HG02571 (cell line): ENCODE data around the gene SEMA6D.
"Not testable (repeated sequence)": the region's sequence is repeated elsewhere in the genome, so short reads cannot be mapped to it uniquely, and the experiment has no call there.

ENCODE experiments used
- ATAC-seq: cut with Tn5 transposase; IDR thresholded peaks from one replicate; pipeline ENCODE4 v1.9.1; 2021; ENCODE audit warnings: mild to moderate bottlenecking, moderate library complexity; ENCODE audit not compliant: unreplicated experiment

Gene SEMA6D

DNA sequence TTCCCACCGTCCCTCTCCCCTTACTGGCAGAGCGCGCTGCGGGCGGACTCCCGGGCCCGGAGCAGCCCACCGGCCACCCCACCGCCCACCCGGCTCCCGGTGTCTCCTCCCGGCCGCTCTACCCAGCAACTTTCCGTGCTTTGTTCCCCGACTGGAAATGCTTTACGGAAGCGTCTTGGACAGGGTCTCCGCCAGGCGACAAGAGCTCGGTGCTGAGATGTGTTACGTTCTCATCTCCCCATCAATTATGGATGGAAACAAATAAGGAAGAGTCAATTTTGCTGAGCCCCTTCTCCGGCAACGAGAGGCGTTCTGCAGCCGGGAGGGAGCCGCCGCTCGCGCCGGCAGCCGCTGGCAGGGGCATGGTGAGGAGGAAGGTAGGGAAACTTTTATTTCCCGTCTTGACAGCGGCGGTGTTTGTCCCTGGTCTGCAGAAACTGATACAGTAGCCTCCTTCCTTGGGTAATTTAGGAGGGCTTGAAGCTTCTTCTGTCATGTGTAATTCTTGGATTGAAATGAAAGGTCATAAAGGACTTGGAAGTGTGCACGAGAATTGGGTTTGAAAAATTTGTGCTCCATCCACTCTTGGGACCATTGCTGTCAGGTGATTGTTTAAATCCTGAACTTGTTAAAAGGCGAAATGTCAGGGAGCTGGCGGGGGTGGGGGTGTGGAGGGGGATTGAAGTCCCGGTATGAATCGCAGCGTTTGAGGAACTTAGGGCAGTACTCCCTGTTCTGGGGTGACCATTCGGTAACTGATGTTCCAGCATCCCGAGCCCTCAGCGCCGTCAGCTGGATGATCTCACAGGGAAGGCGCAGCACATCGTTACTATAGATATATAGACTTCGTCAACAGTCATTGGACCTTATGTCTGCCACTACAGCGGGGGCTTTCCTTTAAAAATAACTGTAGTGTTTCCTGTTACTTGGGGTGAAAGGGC is 1.5 kb downstream of the SEMA6D start:
- ATAC-seq: no peak

DNA sequence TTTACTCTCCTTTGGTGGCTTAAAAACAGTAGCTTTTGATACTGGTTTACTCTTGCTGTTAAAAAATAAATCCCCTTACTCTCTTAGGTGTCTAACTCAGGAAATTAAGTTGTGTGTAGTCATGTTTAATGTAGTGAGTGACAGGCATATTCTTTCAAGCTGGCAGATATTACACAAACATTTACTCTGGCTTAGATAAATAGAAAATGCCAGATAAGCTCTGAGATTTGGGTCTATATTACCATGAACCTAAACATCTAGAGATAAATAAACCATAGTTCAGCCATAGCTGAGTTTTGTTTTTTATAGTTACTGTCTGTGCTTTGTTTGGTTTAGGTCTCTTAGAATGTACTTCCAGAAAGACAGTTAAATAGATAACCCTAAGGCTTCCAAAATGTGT is 2.4 kb downstream of the SEMA6D start:
- ATAC-seq: no peak

DNA sequence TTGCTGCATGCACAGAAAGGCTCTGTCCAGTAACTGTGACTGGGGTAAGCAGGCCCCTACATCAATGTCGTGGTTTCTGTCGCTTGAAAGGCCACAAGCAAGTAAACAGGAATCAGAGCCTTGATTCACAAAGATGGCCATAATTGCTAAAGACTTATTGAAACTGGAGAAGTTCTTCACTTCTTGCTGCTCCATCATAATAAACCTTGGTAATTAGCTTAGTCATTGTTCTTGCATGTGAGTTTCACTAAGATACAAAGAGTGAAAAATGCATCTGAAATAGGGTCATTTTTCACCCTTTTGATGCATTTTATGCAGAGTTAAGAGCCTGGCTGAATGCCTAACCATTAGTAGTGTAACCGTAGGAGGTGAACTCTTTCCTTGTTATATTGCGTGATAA is 3.2 kb downstream of the SEMA6D start:
- no peak for ATAC-seq

DNA sequence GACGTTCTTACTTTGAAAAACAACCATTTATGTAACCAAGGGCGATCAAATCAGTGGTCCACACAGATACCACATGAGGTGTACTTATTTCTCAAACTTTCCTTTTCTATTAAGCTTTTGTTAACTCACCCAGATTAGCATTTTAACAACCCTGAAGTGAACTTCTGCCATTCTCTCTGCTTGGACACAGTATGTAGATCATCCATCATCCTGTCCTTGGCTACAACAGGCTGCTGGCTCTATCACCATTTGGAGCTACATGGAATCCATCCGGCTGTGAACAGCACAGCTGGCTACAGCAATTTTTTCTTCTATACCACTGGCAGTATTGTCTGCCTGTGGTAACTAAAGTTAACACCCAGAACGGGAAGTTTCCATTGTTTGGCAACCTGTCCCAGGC is 4.4 kb downstream of the SEMA6D start:
- no peak for ATAC-seq

DNA sequence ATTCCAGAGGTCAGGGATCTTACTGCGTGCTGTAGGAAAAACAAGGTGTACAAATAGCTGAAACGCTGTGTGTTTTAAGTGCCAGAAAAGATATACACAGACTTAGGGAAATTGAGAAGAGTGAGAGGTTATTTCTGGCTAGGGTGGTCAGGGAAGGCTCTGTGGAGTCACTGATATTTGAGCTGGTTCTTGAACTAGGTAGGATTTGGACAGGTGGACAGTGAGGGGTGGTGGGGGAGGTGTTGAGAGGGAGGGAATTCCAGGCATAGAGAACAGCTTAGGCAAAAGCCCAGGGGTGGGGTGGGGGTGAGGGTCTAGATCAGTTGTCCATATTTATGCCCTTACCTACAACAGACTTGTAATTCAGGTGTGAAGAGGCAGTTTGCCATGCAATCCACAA is 7.0 kb downstream of the SEMA6D start:
- ATAC-seq: no peak

DNA sequence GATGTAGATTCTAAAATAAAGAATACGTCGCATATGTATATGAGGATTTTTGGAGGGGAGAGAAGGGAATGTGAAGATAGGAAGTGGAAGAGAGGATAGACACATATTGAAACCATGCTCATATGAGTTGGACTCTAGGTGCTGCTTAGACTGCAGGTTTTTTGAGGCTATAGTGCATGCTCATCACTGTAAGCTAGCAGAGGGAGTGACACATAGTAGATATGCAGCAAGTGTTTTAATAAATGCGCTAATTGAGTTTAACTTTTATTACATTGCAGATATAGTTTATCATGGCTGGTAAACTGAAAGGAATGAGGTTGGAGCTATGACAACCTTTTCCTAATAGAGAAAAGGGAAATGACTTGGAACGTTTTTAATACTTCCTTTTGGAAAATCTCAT is 7.7 kb downstream of the SEMA6D start:
- no peak for ATAC-seq

DNA sequence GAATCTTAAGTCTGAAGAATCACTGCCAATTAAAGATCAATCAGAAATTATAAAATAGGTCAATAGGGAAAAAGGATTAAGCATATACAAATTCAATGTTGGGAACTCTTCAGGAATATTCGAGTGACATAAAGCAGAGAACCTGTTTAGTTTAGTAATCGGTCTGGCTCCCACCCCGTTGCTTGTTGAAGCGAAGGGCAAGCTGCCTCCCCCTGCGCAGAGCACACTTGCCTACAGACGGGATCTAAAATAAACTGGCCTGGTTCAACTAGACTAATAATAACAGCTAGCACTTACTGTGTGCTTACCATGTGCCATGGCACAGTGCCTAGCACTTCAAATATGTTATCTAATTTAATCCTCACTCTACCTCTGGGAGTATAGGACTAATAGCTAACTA is 8.6 kb downstream of the SEMA6D start:
- ATAC-seq: no peak

DNA sequence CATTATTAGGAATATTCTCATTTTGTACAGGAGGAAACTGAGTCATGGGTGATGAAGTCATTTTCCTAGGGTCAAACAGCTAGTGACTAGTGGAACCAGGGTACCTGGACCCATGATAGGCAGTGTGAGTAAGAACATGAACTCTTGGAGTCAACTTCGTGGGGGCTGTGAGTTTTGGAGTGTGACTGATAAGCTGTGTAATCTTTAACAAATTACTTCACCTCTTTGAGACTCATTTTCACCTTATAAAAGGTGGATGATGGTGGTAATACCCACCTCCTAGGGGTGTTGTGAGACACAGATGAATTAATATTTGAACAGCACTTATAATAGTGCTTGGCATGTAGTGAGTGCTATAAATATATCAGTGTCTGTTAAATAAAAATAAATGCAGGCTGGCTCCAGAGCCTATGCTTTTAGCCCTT is 9.1 kb downstream of the SEMA6D start:
- no peak for ATAC-seq

DNA sequence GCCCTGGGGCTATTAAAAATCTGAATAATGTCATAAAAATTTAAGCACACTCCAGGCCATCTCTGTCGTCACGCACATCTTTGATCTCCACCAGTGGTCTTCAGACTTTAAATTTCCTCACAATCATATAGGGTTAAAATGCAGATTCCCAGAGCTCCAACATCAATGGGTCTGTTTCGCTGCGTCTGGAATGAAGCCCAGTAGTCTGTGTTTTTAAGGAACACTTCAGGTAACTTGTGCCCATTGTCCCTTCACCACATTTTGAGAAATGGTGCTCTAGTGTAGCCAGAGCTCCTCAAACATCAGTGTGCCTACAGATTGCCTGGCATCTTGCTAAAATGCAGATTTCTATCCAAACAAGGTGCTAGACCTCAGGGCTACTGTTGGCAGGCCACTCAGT is 9.8 kb downstream of the SEMA6D start:
- ATAC-seq: no peak

DNA sequence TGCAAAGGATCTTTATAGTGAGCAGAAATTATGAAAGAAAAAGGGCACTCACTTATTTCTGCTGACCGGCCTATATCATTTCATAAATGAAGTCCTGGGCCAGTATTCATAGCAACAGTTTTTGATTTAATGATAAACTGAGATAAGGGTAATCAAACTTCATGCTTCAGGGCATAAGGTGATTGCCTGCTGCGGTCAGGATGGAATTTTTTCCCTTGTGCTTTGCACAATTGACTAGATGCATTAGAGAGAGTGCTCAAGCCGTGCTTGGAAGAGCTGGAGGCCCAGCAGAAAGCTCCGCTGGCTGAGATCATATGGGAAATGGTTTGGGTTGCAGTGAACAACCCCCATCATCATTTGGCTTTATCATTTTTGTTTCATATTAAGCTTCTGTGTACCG is 10.4 kb downstream of the SEMA6D start:
- ATAC-seq: no peak

DNA sequence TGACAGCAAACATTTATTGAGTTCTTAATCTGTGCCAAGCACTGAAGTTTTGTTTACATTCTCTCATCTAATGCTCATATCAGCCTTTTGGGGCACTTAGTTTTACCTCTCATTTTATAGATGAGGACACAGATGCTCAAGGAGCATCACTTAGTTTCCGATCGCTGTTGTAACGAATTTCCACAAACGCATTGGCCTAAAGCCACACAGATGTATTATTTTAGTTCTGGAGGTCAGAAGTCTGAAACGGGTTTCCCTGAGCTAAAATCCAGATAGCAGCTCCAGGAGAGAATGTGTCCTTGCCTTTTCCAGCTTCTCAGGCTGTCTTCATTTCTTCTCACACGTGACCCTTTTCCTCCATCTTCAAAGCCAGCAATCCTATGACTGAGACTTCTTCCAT is 11.1 kb downstream of the SEMA6D start:
- no peak for ATAC-seq

DNA sequence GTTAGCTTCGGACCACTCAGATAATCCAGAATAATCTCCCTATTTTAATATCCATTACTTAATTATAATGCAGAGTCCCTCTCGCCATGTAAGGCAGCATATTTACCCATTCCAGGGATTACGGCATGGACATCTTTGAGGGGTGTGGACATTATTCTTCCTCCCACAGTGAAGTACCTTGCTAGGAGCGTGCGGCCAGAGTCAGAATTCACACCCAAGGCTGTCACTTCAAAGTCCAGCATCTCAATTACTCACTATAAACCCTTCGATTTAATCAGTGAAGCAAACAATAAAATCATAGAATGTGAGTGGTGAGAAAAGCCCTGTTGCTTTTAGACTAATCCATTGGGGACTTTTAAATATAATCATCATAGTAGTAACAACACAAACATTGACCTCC is 11.6 kb downstream of the SEMA6D start:
- ATAC-seq: no peak

DNA sequence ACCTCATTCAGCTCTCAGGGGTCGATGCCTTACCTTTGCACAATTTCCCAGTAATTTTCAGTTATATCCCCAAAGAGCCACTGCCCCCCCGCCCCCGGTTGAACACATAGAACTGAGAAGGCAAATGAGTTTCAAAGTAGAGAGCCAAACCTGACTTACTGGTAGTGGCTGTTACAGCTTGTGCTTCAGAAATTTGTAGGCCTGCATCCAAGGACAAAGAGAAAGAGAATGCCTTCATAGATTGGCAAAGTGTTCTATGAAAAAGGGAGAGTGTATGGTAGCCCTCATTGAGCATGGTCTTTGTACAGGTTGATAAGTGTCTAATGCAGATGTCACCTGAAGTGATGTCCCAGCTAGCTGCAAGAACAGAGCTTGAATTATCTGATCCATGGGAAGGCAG is 13.9 kb downstream of the SEMA6D start:
- no peak for ATAC-seq

DNA sequence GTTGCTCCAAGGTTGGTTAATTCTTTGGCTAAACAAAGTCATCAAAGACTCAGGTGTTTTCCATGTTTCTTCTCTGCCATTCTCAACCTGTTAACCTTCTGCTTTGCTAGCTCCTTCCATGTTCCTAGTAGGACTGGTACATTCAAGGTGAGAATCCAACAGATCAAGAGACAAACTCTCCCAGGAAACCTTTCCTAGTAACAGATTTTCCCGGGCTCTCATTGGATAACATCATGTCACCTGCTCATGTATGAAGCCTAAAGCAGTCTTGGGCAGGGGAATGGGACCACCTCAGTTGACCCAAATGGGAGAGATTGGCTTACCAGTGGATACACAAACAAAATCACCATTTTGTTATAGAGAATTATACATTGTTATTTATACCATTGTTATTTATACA is 14.9 kb downstream of the SEMA6D start:
- no peak for ATAC-seq

DNA sequence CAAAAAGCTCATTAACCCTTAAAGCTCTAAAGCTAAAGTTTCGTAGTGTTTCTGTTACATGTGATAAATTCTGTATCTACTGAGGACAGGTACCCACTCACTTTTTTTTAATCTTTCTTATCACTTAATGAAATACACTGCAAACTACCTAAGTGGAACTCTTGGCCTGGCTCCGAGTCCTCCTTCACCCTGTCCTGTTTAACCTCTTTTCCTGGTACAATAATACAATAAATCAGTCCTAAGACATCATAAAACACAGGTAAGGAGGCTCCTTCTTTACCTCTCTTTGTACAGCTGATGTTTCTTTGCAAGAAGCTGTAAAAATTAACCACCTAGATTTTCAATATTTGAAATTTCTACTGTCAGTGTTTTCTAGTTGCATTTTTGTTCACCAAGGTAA is 15.8 kb downstream of the SEMA6D start:
- no peak for ATAC-seq

DNA sequence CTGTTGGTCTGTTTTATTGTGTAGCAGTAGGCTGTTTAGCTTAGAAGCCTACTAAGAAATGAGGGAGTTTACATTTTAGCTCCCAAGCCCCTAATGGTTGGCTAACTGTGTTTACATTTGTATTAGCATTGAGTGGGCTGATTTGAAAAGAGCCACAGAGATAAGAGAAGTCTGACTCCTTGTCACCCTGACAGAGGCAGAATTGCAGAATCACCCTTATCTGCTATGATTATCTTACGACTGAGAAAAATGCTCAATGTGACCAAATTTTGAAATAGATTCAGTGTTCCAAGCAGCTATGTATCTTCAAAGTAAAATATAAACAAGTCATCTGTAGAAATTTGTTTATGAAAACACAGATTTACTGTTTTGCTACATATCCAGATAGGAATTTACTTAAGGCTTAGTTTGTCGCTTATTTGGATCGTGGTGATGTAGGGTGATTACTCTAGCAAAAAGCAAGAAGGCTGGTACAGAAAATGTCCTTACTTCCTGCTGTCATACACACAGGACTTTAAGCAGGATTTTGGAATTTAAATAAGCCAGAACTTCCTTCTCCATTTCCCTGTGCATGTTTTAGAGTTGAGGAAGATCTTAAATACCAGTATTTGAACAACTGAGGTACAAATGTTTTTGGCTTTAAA is 19.0 kb downstream of the SEMA6D start:
- no peak for ATAC-seq

DNA sequence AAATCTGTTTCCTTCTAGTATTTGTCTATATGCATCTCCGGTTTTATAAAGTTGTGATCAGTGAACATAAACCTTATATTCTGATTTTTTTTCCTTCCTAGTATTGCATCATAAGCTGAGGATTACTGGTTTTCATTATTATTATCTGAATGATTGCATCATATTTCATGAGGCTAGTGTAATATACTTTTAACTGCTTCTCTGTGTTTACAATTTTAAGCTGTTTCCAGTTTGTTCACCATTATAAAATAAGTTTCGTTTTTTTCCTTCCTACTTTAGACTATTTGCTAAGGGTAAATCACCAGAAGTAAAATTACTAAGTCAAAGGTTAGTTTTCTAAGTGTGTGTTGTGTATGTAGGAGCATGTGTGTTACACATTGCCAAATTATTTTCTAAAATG is 20.2 kb downstream of the SEMA6D start:
- ATAC-seq: no peak

DNA sequence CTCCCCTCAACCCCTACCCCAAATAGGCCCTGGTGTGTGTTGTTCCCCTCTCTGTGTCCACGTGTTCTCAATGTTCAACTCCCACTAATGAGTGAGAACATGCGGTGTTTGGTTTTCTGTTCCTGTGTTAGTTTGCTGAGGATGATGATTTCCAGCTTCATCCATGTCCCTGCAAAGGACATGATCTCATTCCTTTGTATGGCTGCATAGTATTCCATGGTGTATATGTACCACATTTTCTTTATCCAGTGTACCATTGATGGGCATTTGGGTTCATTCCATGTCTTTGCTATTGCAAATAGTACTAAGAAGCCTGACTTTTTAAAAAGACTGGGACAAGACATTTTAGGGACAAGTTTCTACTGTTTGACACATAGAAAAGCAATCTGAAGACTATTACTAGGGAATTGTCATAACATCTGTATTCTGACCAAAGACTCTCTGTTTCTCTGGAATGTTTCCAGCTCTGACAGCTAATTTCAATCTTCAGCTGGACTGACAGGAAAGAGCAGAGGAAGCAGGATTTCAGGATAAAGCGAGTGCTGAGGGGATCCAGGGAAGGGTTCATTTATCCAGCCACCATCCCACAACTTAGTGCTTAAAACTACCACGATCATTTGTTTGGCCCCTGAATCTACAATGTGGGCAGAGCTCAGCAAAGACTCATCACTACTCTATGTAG is 21.0 kb downstream of the SEMA6D start:
- not testable (repeated sequence) for ATAC-seq

DNA sequence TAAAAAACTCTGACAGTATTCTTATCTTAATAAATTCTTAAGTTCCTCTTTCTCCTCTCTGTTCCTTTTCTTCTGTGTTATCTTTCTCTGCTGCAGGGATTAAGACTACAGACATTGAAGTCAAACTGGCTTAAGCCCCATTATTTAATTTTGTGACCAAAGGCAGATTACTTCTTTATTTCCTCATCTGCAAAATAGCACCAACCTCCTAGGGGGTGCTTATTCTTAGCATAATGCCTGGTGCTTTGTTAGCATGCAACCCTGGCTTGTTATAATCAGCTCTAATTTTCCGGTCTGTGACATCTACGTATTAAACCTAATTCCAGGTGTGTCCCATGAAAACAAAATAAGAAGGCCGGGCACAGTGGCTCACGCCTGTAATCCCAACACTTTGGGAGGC is 23.8 kb downstream of the SEMA6D start:
- ATAC-seq: no peak

DNA sequence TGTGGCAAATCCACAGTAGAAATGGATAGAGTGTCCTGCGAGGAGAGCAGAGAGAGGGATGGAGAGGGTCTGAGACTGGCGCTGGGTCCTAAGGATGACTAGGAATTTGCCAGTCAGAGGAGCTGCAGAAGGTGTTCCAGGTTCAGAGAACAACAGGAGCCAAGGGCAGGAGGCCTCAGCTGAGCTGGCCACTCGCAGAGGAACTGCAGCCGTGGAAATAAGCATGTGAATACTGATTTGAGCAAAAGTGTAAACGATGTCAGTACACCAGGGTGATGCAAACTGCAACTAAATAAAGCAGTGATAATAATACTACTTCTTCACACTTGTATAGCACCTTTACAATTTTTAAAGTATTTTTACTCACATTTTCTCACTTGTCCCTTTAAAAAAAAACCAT is 24.6 kb downstream of the SEMA6D start:
- ATAC-seq: no peak

DNA sequence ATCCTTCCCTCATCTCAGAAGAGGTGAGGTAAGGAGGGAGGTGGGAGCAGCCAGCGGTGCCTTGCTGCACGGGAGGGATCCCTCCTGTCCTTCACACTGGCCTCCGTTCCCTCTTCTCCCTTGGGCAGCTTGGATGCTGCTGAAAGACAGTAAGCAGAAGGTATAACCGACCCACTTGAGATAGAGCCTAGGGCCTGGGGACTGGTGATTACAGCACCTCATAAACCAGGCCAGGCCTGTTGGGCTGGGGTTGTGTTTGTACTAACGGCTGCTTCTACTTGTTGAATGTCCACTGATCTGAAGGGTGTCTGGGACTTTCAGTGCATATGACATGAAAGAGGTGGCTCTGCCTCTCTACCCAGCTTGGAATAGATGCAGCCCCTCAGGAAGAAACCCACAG is 25.0 kb downstream of the SEMA6D start:
- no peak for ATAC-seq

DNA sequence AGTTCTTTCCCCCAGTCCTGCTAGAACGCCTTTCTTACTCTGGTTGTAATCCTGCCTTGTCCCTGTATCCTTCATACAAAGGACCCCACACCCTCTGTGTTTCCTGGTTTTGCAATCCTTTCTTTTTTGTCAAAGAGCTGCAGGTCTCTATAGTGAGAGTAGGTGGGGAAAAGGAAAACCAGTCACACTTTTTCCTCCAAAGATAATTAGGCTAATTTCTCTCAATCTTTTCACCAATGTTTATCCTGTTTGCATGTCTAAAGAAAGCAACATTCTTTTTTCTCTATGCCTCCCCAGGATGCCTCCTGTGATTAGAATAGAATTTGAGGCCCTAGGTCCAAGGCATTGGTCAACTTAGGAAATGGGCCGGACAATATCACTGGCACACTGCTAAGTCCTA is 25.4 kb downstream of the SEMA6D start:
- ATAC-seq: no peak
